HG03025 (cell line): ENCODE results near the gene LTBP3.

Experiments
- ATAC-seq: cut with Tn5 transposase; IDR thresholded peaks from one replicate; pipeline ENCODE4 v1.9.1; 2021; ENCODE audit warnings: mild to moderate bottlenecking, moderate library complexity; ENCODE audit not compliant: unreplicated experiment, low FRiP score

The LTBP3 gene

GRCh38 chr11:65558002-65558929 is at the start of gene LTBP3:
Gene LTBP3, minus strand, starts transcription at chr11:65558359. Its CDS starts 400 bp downstream, at chr11:65557959.
- ATAC-seq, result no peak

- ATAC-seq, result no peak
These were observed 48.9 kb upstream of the LTBP3 start for GRCh38 chr11:65606876-65607613.

GRCh38 chr11:65604258-65604657 is 46.1 kb upstream of the LTBP3 start:
- no peak for ATAC-seq

GRCh38 chr11:65599955-65600246 is 41.7 kb upstream of the LTBP3 start:
- ATAC-seq, result no peak

- ATAC-seq, result no peak
These were observed 41.2 kb upstream of the LTBP3 start for GRCh38 chr11:65599216-65599954.

GRCh38 chr11:65598258-65598699 is 40.1 kb upstream of the LTBP3 start:
- no peak for ATAC-seq

- no peak for ATAC-seq
These were observed 38.4 kb upstream of the LTBP3 start for GRCh38 chr11:65596520-65596919.

GRCh38 chr11:65595543-65596281 is 37.6 kb upstream of the LTBP3 start, which contains the start of gene KCNK7:
Gene KCNK7, minus strand, starts transcription at chr11:65595800. Its CDS starts 28 bp downstream, at chr11:65595772.
- ATAC-seq, result no peak

- ATAC-seq, result no peak
These were observed 37.0 kb upstream of the LTBP3 start for GRCh38 chr11:65595131-65595530.

- ATAC-seq, result no peak
These were observed 35.6 kb upstream of the LTBP3 start for GRCh38 chr11:65593518-65594414.

GRCh38 chr11:65592858-65593517 is 34.8 kb upstream of the LTBP3 start:
- ATAC-seq, result no peak

GRCh38 chr11:65591939-65592857 is 34.0 kb upstream of the LTBP3 start:
- ATAC-seq, result no peak

- ATAC-seq, result no peak
These were observed 32.1 kb upstream of the LTBP3 start for GRCh38 chr11:65590240-65590738.

- no peak for ATAC-seq
These were observed 31.5 kb upstream of the LTBP3 start for GRCh38 chr11:65589444-65590239.

- peak; percentile 67 for ATAC-seq
These were observed 30.3 kb upstream of the LTBP3 start for GRCh38 chr11:65588199-65589054.

GRCh38 chr11:65586676-65587075 is 28.5 kb upstream of the LTBP3 start:
- ATAC-seq, result no peak
